DLD1 (cell line): ENCODE data around the gene LPP.
"Not testable (repeated sequence)": the region's sequence is repeated elsewhere in the genome, so short reads cannot be mapped to it uniquely, and the experiment has no call there.

Source experiments
- in situ Hi-C: cut with HindIII; loops from 2 replicates; pipeline ENCODE4 v1.10.0; 2017; ENCODE audit warnings: low sequenced_read_pairs

LPP gene

GRCh38 chr3:188154014-188154808 is at the start of gene LPP:
LPP (plus strand) TSS chr3:188154157; CDS start chr3:188406121, 251,964 bp downstream.
- in situ Hi-C loops = no loop called here

- in situ Hi-C loops = no loop called here
Observed at GRCh38 chr3:188106006-188106405, 48.0 kb upstream of the LPP start.

- in situ Hi-C loops = no loop called here
Observed at GRCh38 chr3:188106454-188106853, 47.5 kb upstream of the LPP start.

GRCh38 chr3:188106887-188107830 is 46.8 kb upstream of the LPP start:
- in situ Hi-C loops = no loop called here

- in situ Hi-C loops = no loop called here
Observed at GRCh38 chr3:188108703-188109412, 45.1 kb upstream of the LPP start.

GRCh38 chr3:188111002-188111584 is 42.9 kb upstream of the LPP start:
- in situ Hi-C loops = no loop called here

GRCh38 chr3:188113756-188114155 is 40.2 kb upstream of the LPP start:
- in situ Hi-C loops = no loop called here

GRCh38 chr3:188119846-188120245 is 34.1 kb upstream of the LPP start:
- in situ Hi-C loops = no loop called here

GRCh38 chr3:188122571-188123169 is 31.3 kb upstream of the LPP start:
- in situ Hi-C loops = no loop called here

GRCh38 chr3:188123170-188123905 is 30.6 kb upstream of the LPP start:
- in situ Hi-C loops = no loop called here

- in situ Hi-C loops = no loop called here
Observed at GRCh38 chr3:188124184-188124583, 29.8 kb upstream of the LPP start.

- in situ Hi-C loops = no loop called here
Observed at GRCh38 chr3:188125076-188125475, 28.9 kb upstream of the LPP start.

GRCh38 chr3:188126276-188126675 is 27.7 kb upstream of the LPP start:
- in situ Hi-C loops = no loop called here

- in situ Hi-C loops = no loop called here
Observed at GRCh38 chr3:188126934-188127333, 27.0 kb upstream of the LPP start.

- in situ Hi-C loops = no loop called here
Observed at GRCh38 chr3:188128905-188129304, 25.1 kb upstream of the LPP start.

GRCh38 chr3:188131023-188131422 is 22.9 kb upstream of the LPP start:
- in situ Hi-C loops = not testable (repeated sequence)

- in situ Hi-C loops = no loop called here
Observed at GRCh38 chr3:188133219-188133618, 20.7 kb upstream of the LPP start.

- in situ Hi-C loops = no loop called here
Observed at GRCh38 chr3:188133646-188134045, 20.3 kb upstream of the LPP start.

- in situ Hi-C loops = no loop called here
Observed at GRCh38 chr3:188134079-188134478, 19.9 kb upstream of the LPP start.

- in situ Hi-C loops = no loop called here
Observed at GRCh38 chr3:188134856-188135255, 19.1 kb upstream of the LPP start.
